ENCODE data around the gene KCTD13. TPM values are rescaled to one million over a fixed set of nuclear protein-coding genes. Genes with fewer than 3 reads are reported as not detected.

The KCTD13 gene
- total and polyA plus RNA-seq, 10 of the 15 experiments (the other 5 are each of a cell fraction or from before 2014, with no cell fraction given) = 3.3 to 29.2 (median 12.5) TPM

GRCh38 chr16:29862884-29863668, 63.0 kb downstream of the KCTD13 start, which contains the start of gene CDIPT (continued):
- TF ChIP-seq IRF4 (IDR thresholded peaks at IDR 0.05; ENCODE audit: low read depth, low read length) (peak; percentile 25; the same call in 1 of the 2 replicates), JUNB (IDR thresholded peaks at IDR 0.05) (no peak; the same call in 1 of the 2 replicates), BRCA1 (IDR thresholded peaks at IDR 0.05; ENCODE audit: low read depth, low read length) (no peak), ZNF687 (IDR thresholded peaks at IDR 0.05) (no peak), MLLT1 (IDR thresholded peaks at IDR 0.05) (peak; percentile 91), E2F8 (IDR thresholded peaks at IDR 0.05; ENCODE audit: low read depth, partially characterized antibody) (peak; percentile 81), E4F1 (IDR thresholded peaks at IDR 0.05; ENCODE audit: borderline replicate concordance, partially characterized antibody) (peak; percentile 97), ZNF217 (IDR thresholded peaks at IDR 0.05) (no peak), MAX (IDR thresholded peaks at IDR 0.05; ENCODE audit: low read depth, low read length) (no peak), MEF2A (IDR thresholded peaks at IDR 0.05; ENCODE audit: insufficient read depth, low read depth, low read length) (no peak), TCF7 (IDR thresholded peaks at IDR 0.05; ENCODE audit: borderline replicate concordance) (no peak), STAT1 (conservative IDR thresholded peaks at IDR 0.05) (peak; percentile 94; the same call in 1 of the 2 replicates), MEF2B (IDR thresholded peaks at IDR 0.05; ENCODE audit: partially characterized antibody, poor library complexity, severe bottlenecking) (peak; percentile 46), MTA2 (IDR thresholded peaks at IDR 0.05; ENCODE audit: low read depth) (peak; percentile 38), BCL11A (IDR thresholded peaks at IDR 0.05; ENCODE audit: low read depth, low read length) (no peak; the same call in 1 of the 2 replicates)

Measured in GM12878 (cell line).